GM12878 (cell line): ENCODE data around the gene CYP4Z1. TPM values are rescaled to one million over a fixed set of nuclear protein-coding genes. Genes with fewer than 3 reads are reported as not detected.
A peak's percentile ranks its signal among the peaks of the same experiment; 100 is the strongest.

ENCODE experiments used
- ATAC-seq: fragments of 200-7000 bp; cut with Tn5 transposase; 3 replicates; pipeline ENCODE4 v1.9.1; 2020; ENCODE audit warnings: mild to moderate bottlenecking, moderate library complexity
- Bru-seq: library from RNA; stranded (reverse); fragments of 400-500 nt; gene quantifications from one replicate; lab custom pipeline; 2021; lab: Mats Ljungman, UMichigan
- BruChase-seq, 2 experiments: library from RNA; stranded (reverse); fragments of 400-500 nt; gene quantifications; one replicate each; lab custom pipeline; 2021; lab: Mats Ljungman, UMichigan
- BruUV-seq: library from RNA; stranded (reverse); fragments of 400-500 nt; replicated peaks from 2 replicates; lab custom pipeline; 2021; lab: Mats Ljungman, UMichigan
- CTCF ChIA-PET: fragments of 300-600 bp; sonication (Branson Sonifier 250); formaldehyde crosslinking; extraction: SDS; loops from one replicate; lab custom pipeline; 2021; ENCODE audit warnings: inconsistent platforms; lab: Yijun Ruan, JAX
- POLR2A ChIA-PET: fragments of 350-600 bp; formaldehyde crosslinking; extraction: SDS; loops from one replicate; lab custom pipeline; 2021; ENCODE audit warnings: inconsistent platforms; lab: Charles Lee
- RAD21 ChIA-PET: fragments of 300-600 bp; sonication (Branson Sonifier 250); formaldehyde crosslinking; loops from one replicate; lab custom pipeline; 2023; ENCODE audit warnings: antibody characterized with exemption; ENCODE audit not compliant: unreplicated experiment; lab: Charles Lee
- SMC1A ChIA-PET: fragments of 300-600 bp; sonication (Branson Sonifier 250); formaldehyde crosslinking; loops from one replicate; lab custom pipeline; 2023; ENCODE audit not compliant: unreplicated experiment, uncharacterized antibody; lab: Charles Lee
- DNase-seq: peaks from one replicate; pipeline ENCODE4 v3.0.0-alpha.2; 2011; ENCODE audit warnings: low read depth, low spot score
- FAIRE-seq: peaks from 3 replicates; lab custom pipeline; 2011; peaks lifted over from hg19 to GRCh38; lab: Jason Lieb, UNC
- H2AFZ ChIP-seq: 2 replicates; pipeline ENCODE4 v1.6.0; 2011; ENCODE audit warnings: low read depth, low read length, control low read depth; ENCODE audit not compliant: control insufficient read depth
- H3K27ac ChIP-seq: 2 replicates; pipeline ENCODE4 v1.5.1; 2011; ENCODE audit warnings: control low read depth; ENCODE audit not compliant: control insufficient read depth, insufficient read depth
- H3K27me3 ChIP-seq, 2 experiments: replicated peaks in 1 of 2; 2 replicates each; pipeline versions ENCODE4 v1.6.0 to v1.6.1; 2011; ENCODE audit warnings: low read length in 1 of 2; ENCODE audit not compliant: control insufficient read depth in 2 of 2, insufficient read depth in 2 of 2
- H3K36me3 ChIP-seq, 2 experiments: 2 replicates each; pipeline ENCODE4 v1.5.1; 2011; ENCODE audit warnings: low read length in 1 of 2; ENCODE audit not compliant: control insufficient read depth in 2 of 2, insufficient read depth in 2 of 2
- H3K4me1 ChIP-seq: 2 replicates; pipeline ENCODE4 v1.6.1; 2011; ENCODE audit warnings: mild to moderate bottlenecking, low read length, moderate library complexity, mixed read lengths; ENCODE audit not compliant: control insufficient read depth, insufficient read depth
- H3K4me2 ChIP-seq: 2 replicates; pipeline ENCODE4 v1.6.0; 2011; ENCODE audit warnings: control low read depth; ENCODE audit not compliant: control insufficient read depth, insufficient read depth
- H3K4me3 ChIP-seq: fragments of 200-600 bp; sonication (generic); 2 replicates; pipeline ENCODE4 v1.5.1; 2016
- H3K79me2 ChIP-seq: 2 replicates; pipeline ENCODE4 v1.6.0; 2011; ENCODE audit warnings: low read length; ENCODE audit not compliant: control insufficient read depth, insufficient read depth
- H3K9ac ChIP-seq: 2 replicates; pipeline ENCODE4 v1.8.0; 2011; ENCODE audit warnings: low read length, control low read depth, mixed read lengths; ENCODE audit not compliant: control insufficient read depth, insufficient read depth
- H3K9me3 ChIP-seq: replicated peaks from 3 replicates; pipeline ENCODE4 v1.5.1; 2011; ENCODE audit warnings: mild to moderate bottlenecking, low read length; ENCODE audit not compliant: control insufficient read depth, insufficient read depth
- H4K20me1 ChIP-seq: 2 replicates; pipeline ENCODE4 v1.6.0; 2011; ENCODE audit not compliant: control insufficient read depth, insufficient read depth
- CBX5 ChIP-seq: sonication (generic); IDR thresholded peaks from 2 replicates; pipeline ENCODE4 v1.6.1; 2016; ENCODE audit warnings: low read depth, moderate library complexity, mild to moderate bottlenecking, inconsistent platforms
- JUNB ChIP-seq: IDR thresholded peaks from 2 replicates; pipeline ENCODE4 v1.6.1; 2016; ENCODE audit warnings: antibody characterized with exemption, mild to moderate bottlenecking
- MTA3 ChIP-seq: IDR thresholded peaks from 2 replicates; pipeline ENCODE4 v1.6.1; 2012; ENCODE audit warnings: low read length, inconsistent platforms, borderline replicate concordance
- MYC ChIP-seq: IDR thresholded peaks from 2 replicates; pipeline ENCODE4 v1.6.1; 2011; ENCODE audit warnings: mild to moderate bottlenecking, low read length, moderate library complexity, inconsistent platforms; ENCODE audit not compliant: insufficient read depth, insufficient replicate concordance, insufficient read length, severe bottlenecking
- PAX8 ChIP-seq: fragments of 450-650 bp; IDR thresholded peaks from 2 replicates; pipeline ENCODE4 v1.6.1; 2017; ENCODE audit warnings: mild to moderate bottlenecking, moderate library complexity
- SRF ChIP-seq, 2 experiments: IDR thresholded peaks; 2 replicates each; pipeline ENCODE4 v1.6.1; 2011; ENCODE audit warnings: low read depth in 2 of 2, low read length in 2 of 2, mild to moderate bottlenecking in 1 of 2, moderate library complexity in 1 of 2
- STAT1 ChIP-seq: fragments of 450-650 bp; conservative IDR thresholded peaks from 2 replicates; pipeline ENCODE4 v1.6.1; 2014; ENCODE audit warnings: antibody characterized with exemption, mild to moderate bottlenecking
- SUZ12 ChIP-seq: fragments of 200-600 bp; sonication (generic); IDR thresholded peaks from one replicate; pipeline ENCODE4 v1.6.1; 2018; ENCODE audit warnings: antibody characterized with exemption, mild to moderate bottlenecking; ENCODE audit not compliant: unreplicated experiment
- in situ Hi-C: fragments of 300-500 bp; cut with MboI; formaldehyde crosslinking; loops from 9 replicates; pipeline ENCODE4 v1.14.3; 2018; ENCODE audit warnings: mixed read lengths
- intact Hi-C: fragments of 100-400 bp; cut with micrococcal nuclease; formaldehyde crosslinking; loops from one replicate; pipeline ENCODE4 v1.14.2; 2022; ENCODE audit not compliant: unreplicated experiment
- long read RNA-seq, 2 experiments: library from polyadenylated mRNA; unstranded; transcript quantifications; one replicate each; pipeline ENCODE4 v2.0.0, GENCODE V29; 2019 to 2020
- polyA minus RNA-seq, 3 experiments: library from RNA; depleted of rRNA, polyadenylated mRNA; stranded (reverse); fragments of >200 nt; gene quantifications; 2 replicates each; pipeline ENCODE4 v1.2.3, GENCODE V29; 2011
- polyA plus RNA-seq, 11 experiments: library from polyadenylated mRNA; depleted of rRNA in 4 of 11; unstranded in 6 of 11; stranded (reverse) in 5 of 11; fragments of >200 nt; fragmentation: Nextera tagmentation in 4 of 11; fragmentation: Illumina TruSeq in 1 of 11; extraction: Ambion mirVana in 4 of 11; extraction: Trizol in 1 of 11; gene quantifications; 1 replicate in 1 of 11; 2 replicates in 10 of 11; pipeline versions ENCODE4 v1.2.1 to v1.2.3, GENCODE V29; 2011 to 2016; ENCODE audit warnings: inconsistent platforms in 2 of 11, missing spikeins in 2 of 11, low read depth in 1 of 11
- total RNA-seq, 4 experiments: library from RNA; depleted of rRNA in 3 of 4; stranded (reverse); fragments of >200 nt in 3 of 4; fragmentation: Illumina TruSeq in 1 of 4; extraction: Trizol in 1 of 4; gene quantifications; 2 replicates each; pipeline versions ENCODE4 v1.2.1 to v1.2.3, GENCODE V29; 2013 to 2021
- TF ChIP-seq, protein P1 (sequence below): fragments of 450-650 bp; formaldehyde crosslinking; IDR thresholded peaks from 2 replicates; pipeline ENCODE4 v1.4.0; 2022; ENCODE audit warnings: mild to moderate bottlenecking, moderate library complexity
- TF ChIP-seq, protein P2 (sequence below): fragments of 450-650 bp; IDR thresholded peaks from 2 replicates; pipeline ENCODE4 v1.6.1; 2018; ENCODE audit warnings: borderline replicate concordance, mild to moderate bottlenecking; ENCODE audit not compliant: partially characterized antibody
- TF ChIP-seq, protein P3 (sequence below): IDR thresholded peaks from 2 replicates; pipeline ENCODE4 v1.6.1; 2012; ENCODE audit warnings: low read depth, low read length, improper control_type of control experiment

CYP4Z1 gene, protein sequence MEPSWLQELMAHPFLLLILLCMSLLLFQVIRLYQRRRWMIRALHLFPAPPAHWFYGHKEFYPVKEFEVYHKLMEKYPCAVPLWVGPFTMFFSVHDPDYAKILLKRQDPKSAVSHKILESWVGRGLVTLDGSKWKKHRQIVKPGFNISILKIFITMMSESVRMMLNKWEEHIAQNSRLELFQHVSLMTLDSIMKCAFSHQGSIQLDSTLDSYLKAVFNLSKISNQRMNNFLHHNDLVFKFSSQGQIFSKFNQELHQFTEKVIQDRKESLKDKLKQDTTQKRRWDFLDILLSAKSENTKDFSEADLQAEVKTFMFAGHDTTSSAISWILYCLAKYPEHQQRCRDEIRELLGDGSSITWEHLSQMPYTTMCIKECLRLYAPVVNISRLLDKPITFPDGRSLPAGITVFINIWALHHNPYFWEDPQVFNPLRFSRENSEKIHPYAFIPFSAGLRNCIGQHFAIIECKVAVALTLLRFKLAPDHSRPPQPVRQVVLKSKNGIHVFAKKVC
- not detected in 2 replicates for total RNA-seq (2013; cell fraction: nucleolus; rRNA removed)
- not detected in 2 replicates for total RNA-seq (2014; rRNA removed)
- not detected in 2 replicates for total RNA-seq (2014; rRNA removed; fragmentation: Illumina TruSeq; extraction: Trizol)
- total RNA-seq (2021) = not detected in 2 replicates
- not detected for polyA plus RNA-seq (2011; ENCODE audit: low read depth)
- polyA plus RNA-seq (2011; rRNA removed) = not detected in 2 replicates
- polyA plus RNA-seq (2011; cell fraction: cytosol; rRNA removed) = not detected in 2 replicates
- not detected in 2 replicates for polyA plus RNA-seq (2011; cell fraction: nucleus; rRNA removed)
- not detected in 2 replicates for polyA plus RNA-seq (2012)
- not detected in 2 replicates for polyA plus RNA-seq (2014; fragmentation: Illumina TruSeq; extraction: Trizol)
- not detected for polyA plus RNA-seq (2014; fragmentation: Nextera tagmentation; extraction: Ambion mirVana)
- not detected in 2 replicates for polyA plus RNA-seq (2014; rRNA removed)
- not detected for polyA plus RNA-seq (2016; fragmentation: Nextera tagmentation; extraction: Ambion mirVana)
- not detected in 2 replicates for polyA minus RNA-seq (2011; rRNA and poly(A)+ RNA removed)
- polyA minus RNA-seq (2011; cell fraction: cytosol; rRNA and poly(A)+ RNA removed) = not detected in 2 replicates
- not detected in 2 replicates for polyA minus RNA-seq (2011; cell fraction: nucleus; rRNA and poly(A)+ RNA removed)
- Bru-seq, nascent RNA = not detected
- BruChase-seq, experiment 1, labeled RNA remaining after a 6-hour chase = percentile 1 among the genes with signal in this experiment
- percentile 2 among the genes with signal in this experiment for BruChase-seq, experiment 2, labeled RNA remaining after a 2-hour chase
- long read RNA-seq, experiment 1 = 0 reads
- long read RNA-seq, experiment 2 = 0 reads

DNA sequence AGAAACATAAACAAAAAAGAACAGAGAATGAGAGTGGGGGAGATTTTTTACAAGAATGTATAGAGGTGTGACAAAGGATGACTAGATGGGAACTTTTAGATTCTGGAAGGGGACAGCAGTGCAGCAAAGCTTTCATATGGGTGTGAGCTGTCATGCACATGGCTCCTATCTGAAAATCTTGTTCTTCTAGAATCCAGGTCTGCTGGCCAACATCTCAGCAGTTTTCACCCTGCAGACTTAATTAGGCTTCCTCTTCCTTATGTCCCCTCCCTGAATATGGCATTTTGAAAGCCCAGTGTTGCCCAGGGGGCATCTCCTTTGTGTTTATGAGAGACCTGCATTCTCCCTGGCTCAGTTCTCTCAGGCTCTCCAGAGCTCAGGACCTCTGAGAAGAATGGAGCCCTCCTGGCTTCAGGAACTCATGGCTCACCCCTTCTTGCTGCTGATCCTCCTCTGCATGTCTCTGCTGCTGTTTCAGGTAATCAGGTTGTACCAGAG, at the start of gene CYP4Z1:
Gene CYP4Z1 (plus strand): TSS at position 135 of the 498 bp plus-strand sequence. CDS start 260 bp downstream, at position 395.
- Histone ChIP-seq H3K27ac (no peak within 1 kb of the TSS), H3K4me3 (no peak within 1 kb of the TSS), H3K36me3 (no peaks in the 10 kb centered on the region), H3K4me1 (no peaks in the 10 kb centered on the region), H3K9ac (no peak within 1 kb of the TSS), H2AFZ (no peak within 1 kb of the TSS), H4K20me1 (no peaks in the 10 kb centered on the region), H3K27me3 (no peaks in the 10 kb centered on the region; a peak in 1 of 4 replicates), H3K79me2 (no peaks in the 10 kb centered on the region), H3K9me3 (no peaks in the 10 kb centered on the region), H3K4me2 (no peak within 1 kb of the TSS)
- BruUV-seq = no TSS peak
- no peak for ATAC-seq
- no peak for TF ChIP-seq SUZ12
- TF ChIP-seq, protein P1, sequence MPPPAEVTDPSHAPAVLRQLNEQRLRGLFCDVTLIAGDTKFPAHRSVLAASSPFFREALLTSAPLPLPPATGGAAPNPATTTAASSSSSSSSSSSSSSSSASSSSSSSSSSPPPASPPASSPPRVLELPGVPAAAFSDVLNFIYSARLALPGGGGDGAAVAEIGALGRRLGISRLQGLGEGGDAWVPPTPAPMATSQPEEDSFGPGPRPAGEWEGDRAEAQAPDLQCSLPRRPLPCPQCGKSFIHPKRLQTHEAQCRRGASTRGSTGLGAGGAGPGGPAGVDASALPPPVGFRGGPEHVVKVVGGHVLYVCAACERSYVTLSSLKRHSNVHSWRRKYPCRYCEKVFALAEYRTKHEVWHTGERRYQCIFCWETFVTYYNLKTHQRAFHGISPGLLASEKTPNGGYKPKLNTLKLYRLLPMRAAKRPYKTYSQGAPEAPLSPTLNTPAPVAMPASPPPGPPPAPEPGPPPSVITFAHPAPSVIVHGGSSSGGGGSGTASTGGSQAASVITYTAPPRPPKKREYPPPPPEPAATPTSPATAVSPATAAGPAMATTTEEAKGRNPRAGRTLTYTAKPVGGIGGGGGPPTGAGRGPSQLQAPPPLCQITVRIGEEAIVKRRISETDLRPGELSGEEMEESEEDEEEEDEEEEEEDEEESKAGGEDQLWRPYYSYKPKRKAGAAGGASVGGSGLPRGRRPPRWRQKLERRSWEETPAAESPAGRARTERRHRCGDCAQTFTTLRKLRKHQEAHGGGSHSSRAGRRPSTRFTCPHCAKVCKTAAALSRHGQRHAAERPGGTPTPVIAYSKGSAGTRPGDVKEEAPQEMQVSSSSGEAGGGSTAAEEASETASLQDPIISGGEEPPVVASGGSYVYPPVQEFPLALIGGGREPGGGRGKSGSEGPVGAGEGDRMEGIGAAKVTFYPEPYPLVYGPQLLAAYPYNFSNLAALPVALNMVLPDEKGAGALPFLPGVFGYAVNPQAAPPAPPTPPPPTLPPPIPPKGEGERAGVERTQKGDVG (CRISPR knock-in tag) = no peak
- TF ChIP-seq, protein P2, sequence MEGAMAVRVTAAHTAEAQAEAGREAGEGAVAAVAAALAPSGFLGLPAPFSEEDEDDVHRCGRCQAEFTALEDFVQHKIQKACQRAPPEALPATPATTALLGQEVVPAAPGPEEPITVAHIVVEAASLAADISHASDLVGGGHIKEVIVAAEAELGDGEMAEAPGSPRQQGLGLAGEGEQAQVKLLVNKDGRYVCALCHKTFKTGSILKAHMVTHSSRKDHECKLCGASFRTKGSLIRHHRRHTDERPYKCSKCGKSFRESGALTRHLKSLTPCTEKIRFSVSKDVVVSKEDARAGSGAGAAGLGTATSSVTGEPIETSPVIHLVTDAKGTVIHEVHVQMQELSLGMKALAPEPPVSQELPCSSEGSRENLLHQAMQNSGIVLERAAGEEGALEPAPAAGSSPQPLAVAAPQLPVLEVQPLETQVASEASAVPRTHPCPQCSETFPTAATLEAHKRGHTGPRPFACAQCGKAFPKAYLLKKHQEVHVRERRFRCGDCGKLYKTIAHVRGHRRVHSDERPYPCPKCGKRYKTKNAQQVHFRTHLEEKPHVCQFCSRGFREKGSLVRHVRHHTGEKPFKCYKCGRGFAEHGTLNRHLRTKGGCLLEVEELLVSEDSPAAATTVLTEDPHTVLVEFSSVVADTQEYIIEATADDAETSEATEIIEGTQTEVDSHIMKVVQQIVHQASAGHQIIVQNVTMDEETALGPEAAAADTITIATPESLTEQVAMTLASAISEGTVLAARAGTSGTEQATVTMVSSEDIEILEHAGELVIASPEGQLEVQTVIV = no peak
- no peak for TF ChIP-seq CBX5
- no peak for TF ChIP-seq STAT1
- no peak for TF ChIP-seq MTA3
- TF ChIP-seq, protein P3, sequence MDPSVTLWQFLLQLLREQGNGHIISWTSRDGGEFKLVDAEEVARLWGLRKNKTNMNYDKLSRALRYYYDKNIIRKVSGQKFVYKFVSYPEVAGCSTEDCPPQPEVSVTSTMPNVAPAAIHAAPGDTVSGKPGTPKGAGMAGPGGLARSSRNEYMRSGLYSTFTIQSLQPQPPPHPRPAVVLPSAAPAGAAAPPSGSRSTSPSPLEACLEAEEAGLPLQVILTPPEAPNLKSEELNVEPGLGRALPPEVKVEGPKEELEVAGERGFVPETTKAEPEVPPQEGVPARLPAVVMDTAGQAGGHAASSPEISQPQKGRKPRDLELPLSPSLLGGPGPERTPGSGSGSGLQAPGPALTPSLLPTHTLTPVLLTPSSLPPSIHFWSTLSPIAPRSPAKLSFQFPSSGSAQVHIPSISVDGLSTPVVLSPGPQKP = no peak
- no peak for TF ChIP-seq PAX8
- TF ChIP-seq MYC = no peak
- no peak for TF ChIP-seq JUNB
- no peak for TF ChIP-seq SRF (IDR thresholded peaks at IDR 0.05; ENCODE audit: low read depth in 2 of 2, low read length in 2 of 2)
- no peak for FAIRE-seq
- CTCF ChIA-PET = no interaction called here
- in situ Hi-C loops = no loop called here
- POLR2A ChIA-PET = no interaction called here
- RAD21 ChIA-PET = no interaction called here
- SMC1A ChIA-PET = no interaction called here
- no peak for DNase-seq
- intact Hi-C loops = no loop called here
